Measurements from ENCODE around the gene ZYG11B. TPM values are rescaled to one million over a fixed set of nuclear protein-coding genes. Genes with fewer than 3 reads are reported as not detected.

ZYG11B gene
- total RNA-seq, 4 donors from 2014 or later: 23.4 to 46.2 (median 42.1) TPM

DNA sequence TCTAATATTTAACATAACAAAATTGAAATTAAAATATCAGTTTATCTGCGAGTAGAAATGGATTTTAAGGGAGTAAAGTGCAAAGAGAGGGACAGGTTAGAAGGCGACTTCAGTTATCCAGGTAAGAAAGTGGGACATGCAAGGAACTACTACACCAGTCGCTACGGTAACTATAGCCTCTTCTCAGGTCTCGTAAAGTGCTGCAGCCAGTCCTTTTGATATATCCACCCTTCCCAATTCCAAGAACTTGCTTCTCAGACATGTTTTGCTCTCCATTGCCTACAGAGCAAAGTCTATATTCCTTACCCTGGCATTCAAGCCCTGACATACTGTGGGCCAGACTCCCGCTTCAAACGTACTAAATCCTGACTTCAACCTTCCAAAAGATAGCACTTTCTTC is 30.6 kb upstream of the ZYG11B start:
- no peak for TF ChIP-seq CTCF (IDR thresholded peaks at IDR 0.05)
- DNase-seq (ENCODE audit: low spot score) (no peak), ATAC-seq (ENCODE audit: low FRiP score) (no peak)

DNA sequence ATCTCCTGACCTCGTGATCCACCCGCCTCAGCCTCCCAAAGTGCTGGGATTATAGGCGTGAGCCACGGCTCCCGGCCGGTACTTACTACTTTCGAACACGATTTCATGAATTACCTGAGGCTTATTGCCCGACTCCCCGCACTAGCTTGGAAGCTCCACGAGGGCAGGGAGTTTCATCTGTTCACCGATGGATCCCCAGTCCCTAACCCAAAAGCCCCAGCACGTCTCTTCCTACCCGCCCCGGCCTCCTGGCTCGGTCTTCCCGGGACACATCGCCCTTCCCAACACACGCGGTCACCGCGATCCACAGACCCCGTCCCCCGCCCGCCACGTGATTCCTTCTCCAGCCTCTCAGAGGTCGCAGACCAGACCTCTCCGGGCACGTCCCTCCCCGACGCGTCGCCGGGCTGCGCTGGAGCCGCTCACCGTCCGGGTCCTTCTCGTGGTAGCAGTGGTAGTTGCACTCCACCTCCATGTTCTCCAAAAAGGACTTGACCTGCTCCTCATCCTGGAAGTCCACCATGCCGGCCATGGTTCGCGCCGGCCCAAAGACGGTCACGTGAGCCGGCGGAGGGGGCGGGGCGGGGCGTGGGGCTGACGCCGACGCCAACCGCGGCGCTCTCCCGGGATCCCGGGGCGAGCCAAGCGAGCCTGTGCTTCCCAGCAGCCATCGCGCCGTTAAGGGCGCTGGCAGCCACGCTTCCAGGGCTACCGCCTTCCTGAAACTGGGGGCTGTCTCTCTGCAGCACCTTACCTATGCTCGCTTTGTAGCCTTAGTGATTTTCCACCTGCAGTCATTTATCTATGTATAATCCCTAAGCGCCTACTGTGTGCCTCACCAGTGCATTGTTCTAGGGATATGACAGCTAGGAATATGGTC is 28.2 kb upstream of the ZYG11B start, which contains the start of gene COA7:
COA7 (minus strand) TSS at position 553 of the 880 bp plus-strand sequence; CDS start at position 532, 21 bp downstream.
- no peak for TF ChIP-seq CTCF (IDR thresholded peaks at IDR 0.05)
- ATAC-seq (ENCODE audit: low FRiP score): peak; percentile 86
- DNase-seq (ENCODE audit: low spot score): peak; percentile 74

DNA sequence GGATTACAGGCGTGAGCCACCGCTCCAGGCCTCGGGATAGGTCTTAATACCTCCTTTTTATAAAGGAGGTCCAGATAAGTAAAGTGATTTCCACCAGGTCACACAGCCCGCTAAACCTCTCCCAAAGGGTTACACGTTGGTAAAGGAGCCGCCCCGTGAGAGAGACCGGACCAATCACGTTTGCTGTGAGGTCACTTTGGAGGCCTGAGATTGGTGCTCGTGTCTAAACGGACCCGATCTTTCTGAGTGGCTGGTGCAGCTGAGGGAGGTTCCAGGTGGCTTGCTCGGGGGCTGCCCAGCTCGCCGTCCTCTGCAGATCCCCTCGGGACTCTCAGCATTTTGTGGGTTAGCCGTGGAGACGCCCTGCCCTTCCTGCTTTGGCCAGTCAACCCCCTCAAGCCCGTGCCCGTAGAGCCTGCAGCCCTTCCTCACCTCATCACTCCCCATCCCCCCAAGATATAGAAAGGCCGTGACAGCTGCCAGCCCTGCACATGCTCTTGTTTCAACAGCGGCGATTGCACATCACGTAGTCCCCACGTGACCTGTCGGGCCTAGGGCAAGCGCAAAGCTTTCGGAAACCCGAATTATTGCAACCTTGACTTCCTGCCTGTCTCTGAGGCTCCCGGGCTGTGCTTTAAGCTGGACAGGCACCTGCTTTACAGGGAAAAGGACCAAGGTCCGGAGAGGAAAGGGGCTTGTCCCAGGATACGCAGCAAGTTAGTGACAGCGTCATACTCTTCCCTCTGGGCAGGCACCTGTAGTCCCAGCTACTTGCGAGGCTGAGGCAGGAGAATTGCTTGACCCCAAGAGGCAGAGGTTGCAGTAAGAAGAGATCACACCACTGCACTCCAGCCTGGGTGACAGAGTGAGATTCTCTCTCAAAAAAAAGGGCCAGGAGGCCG is 23.1 kb upstream of the ZYG11B start:
- DNase-seq (ENCODE audit: low spot score): peak; percentile 73
- peak; percentile 94 for ATAC-seq (ENCODE audit: low FRiP score)
- TF ChIP-seq CTCF (IDR thresholded peaks at IDR 0.05): no peak

DNA sequence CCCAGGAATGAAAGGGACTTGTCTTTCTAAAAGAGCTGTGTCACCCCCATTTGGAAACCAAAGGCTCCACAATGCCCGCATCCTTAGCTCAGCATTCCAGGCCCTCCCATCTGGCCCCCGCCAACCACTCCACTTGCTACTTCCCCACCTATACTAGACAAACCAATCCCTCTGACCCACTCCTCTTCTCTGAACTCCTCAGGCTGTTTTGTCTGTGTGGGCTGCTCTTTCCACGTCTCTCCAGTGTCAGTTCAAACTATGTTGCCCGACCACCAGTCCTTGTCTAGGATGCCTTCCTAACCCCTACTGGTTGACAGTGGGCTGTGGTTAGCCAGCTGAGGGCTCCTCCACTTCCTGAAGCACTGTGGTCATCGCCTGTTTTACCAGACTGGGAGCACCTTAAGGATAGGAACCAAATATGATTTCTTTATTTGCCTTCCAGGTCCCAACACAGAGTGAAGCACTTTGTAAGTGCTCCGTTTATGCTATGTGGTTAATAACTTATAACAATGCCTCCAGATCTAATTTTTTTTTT is 20.1 kb upstream of the ZYG11B start:
- no peak for TF ChIP-seq CTCF (IDR thresholded peaks at IDR 0.05)
- no peak for ATAC-seq (ENCODE audit: low FRiP score)
- DNase-seq (ENCODE audit: low spot score): no peak

DNA sequence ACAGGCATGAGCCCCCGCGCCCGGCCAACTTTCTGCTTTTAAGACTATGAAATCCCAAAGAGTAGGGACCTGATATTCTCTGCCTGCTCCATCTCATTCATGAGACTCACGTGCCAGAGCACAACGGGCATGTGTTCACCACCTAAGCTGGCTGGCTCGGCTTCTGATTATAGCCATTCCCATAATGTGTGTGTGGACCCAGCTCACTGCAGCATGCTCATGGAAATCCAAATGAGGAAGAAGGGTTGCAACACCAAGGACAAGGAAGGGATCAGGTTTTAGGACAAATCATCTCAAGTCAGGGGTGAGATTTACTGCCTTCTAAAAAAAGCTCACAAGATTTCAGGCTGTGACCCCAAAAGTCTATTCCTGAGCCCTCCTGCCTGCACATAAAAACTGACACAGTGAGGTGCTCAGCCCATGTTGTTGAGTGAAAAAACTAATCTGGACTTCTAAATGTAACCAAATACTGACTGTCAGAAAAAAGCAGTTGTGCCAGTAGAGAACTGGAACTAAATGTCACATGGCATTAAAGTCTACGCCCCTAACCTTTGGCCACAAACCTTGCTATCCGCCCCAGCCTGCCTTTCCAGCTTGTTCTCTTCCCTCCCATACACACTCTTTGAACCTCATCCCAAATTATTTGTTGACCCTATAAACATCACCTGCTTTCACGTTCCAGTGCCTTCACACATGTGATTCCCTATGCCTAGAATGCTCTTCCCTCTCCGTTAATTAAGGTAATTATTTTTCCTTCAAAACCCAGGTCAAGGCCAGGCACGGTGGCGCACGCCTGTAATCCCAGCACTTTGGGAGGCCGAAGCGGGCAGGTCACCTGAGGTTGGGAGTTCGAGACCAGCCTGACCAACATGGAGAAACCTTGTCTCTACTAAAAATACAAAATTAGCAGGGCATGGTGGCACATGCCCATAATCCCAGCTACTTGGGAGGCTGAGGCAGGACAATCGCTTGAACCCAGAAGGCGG is 19.0 kb upstream of the ZYG11B start:
- no peak for DNase-seq (ENCODE audit: low spot score)
- TF ChIP-seq CTCF (IDR thresholded peaks at IDR 0.05): no peak
- ATAC-seq (ENCODE audit: low FRiP score): no peak

All from omental fat pad (tissue), 4 donors.